Right lobe of liver (tissue), 6 donors: ENCODE measurements around the gene TAF7. TPM values are rescaled to one million over a fixed set of nuclear protein-coding genes. Genes with fewer than 3 reads are reported as not detected.

Source experiments
- ATAC-seq, 4 donors: fragments of 200-7000 bp; cut with Tn5 transposase; one replicate each; pipeline ENCODE4 v1.9.1; 2020; ENCODE audit warnings: mild to moderate bottlenecking in 4 of 4, moderate library complexity in 4 of 4
- DNase-seq, 3 donors: peaks; one replicate each; pipeline ENCODE4 v3.0.0-alpha.2; 2020
- H3K27ac ChIP-seq, 3 donors: fragments of 200-600 bp; one replicate each; pipeline ENCODE4 v1.8.0; 2022
- H3K27me3 ChIP-seq, 2 donors: fragments of 200-600 bp; one replicate each; pipeline ENCODE4 v1.8.0; 2022
- H3K36me3 ChIP-seq, 4 donors: fragments of 200-600 bp; sonication (generic) in 1 of 4; one replicate each; pipeline versions ENCODE4 v1.5.1 to v1.8.0; 2017 to 2022; ENCODE audit warnings: control low read depth in 1 of 4
- H3K4me1 ChIP-seq, 4 donors: fragments of 200-600 bp; sonication (generic) in 1 of 4; one replicate each; pipeline versions ENCODE4 v1.5.1 to v1.8.0; 2017 to 2022; ENCODE audit warnings: control low read depth in 1 of 4
- H3K4me3 ChIP-seq, 3 donors: fragments of 200-600 bp; one replicate each; pipeline ENCODE4 v1.8.0; 2022
- H3K9me3 ChIP-seq, 4 donors: fragments of 200-600 bp; sonication (generic) in 1 of 4; one replicate each; pipeline versions ENCODE4 v1.5.1 to v1.8.0; 2017 to 2022; ENCODE audit warnings: control low read depth in 1 of 4
- CTCF ChIP-seq, 4 donors: fragments of 200-600 bp in 3 of 4; fragments of 450-650 bp in 1 of 4; IDR thresholded peaks; one replicate each; pipeline versions ENCODE4 v1.5.1 to v1.8.0; 2016 to 2022; ENCODE audit warnings: antibody characterized with exemption in 4 of 4, mild to moderate bottlenecking in 2 of 4
- POLR2A ChIP-seq: fragments of 450-650 bp; IDR thresholded peaks from one replicate; pipeline ENCODE4 v1.6.1; 2017; ENCODE audit warnings: antibody characterized with exemption, mild to moderate bottlenecking
- WGBS: methylation state at CpG from one replicate; pipeline ENCODE4 v1.1.6; 2018; ENCODE audit warnings: low coverage, low lambda C conversion rate; ENCODE audit not compliant: insufficient coverage; ENCODE audit errors: missing lambda C conversion rate; 5-methylcytosine and 5-hydroxymethylcytosine counted together
- intact Hi-C, 2 donors: fragments of 100-400 bp; cut with DNase I; formaldehyde crosslinking; loops; one replicate each; pipeline versions ENCODE4 v1.11.2 to v1.14.1; 2022
- total RNA-seq, 6 experiments: library from RNA; depleted of rRNA in 2 of 6; stranded (reverse); fragments of >200 nt in 2 of 6; fragmentation: NEBNext Ultra II Directional in 3 of 6; extraction: Animal tissue kit (Norgen Biotek cat#: 25700) in 3 of 6; gene quantifications; one replicate each; pipeline versions ENCODE4 v1.1.0 to v1.2.4, GENCODE V29; 2016 to 2023
- donor health status: DM: no; HTN: yes; CAD: no.
- donor health status: DM: no; HTN: no; CAD: no.
- donor health status: DM: no; HTN: no; CAD: no.
- donor health status: DM: no; HTN: yes; CAD: no.
- donor health status: DM: no; HTN: yes; CAD: no.

TAF7 gene
- total RNA-seq, 6 experiments from 2014 or later, result 17.7 to 37.9 (median 22.3) TPM

- DNase-seq (peak in 1 of 3 donors; percentile 26), ATAC-seq (no peak)
- Histone ChIP-seq H3K9me3 (peaks cover 0 to 6% (median 5%) of the 10 kb centered on the region in 4 donors), H3K36me3 (no peaks in the 10 kb centered on the region), H3K27ac (no peak within 1 kb of the TSS), H3K27me3 (no peaks in the 10 kb centered on the region), H3K4me1 (no peaks in the 10 kb centered on the region), H3K4me3 (no peak within 1 kb of the TSS)
- intact Hi-C loops, result no loop called here
- 20% methylated on average over 14 of the region's 21 CpGs for WGBS
- no peak for TF ChIP-seq CTCF (IDR thresholded peaks at IDR 0.05)
- TF ChIP-seq POLR2A, result no peak
Measured at GRCh38 chr5:141330299-141331080, 9.9 kb upstream of the TAF7 start, which contains the start of gene PCDHGA1. PCDHGA1 (plus strand) TSS chr5:141330514.

GRCh38 chr5:141328231-141328630 lies 7.6 kb upstream of the TAF7 start:
- no peaks in the 10 kb centered on the region for H3K4me1 ChIP-seq
- H3K27ac ChIP-seq, result no peak overlapping the region
- H3K27me3 ChIP-seq, result no peaks in the 10 kb centered on the region
- no peaks in the 10 kb centered on the region for H3K36me3 ChIP-seq
- H3K9me3 ChIP-seq, result peaks cover 0 to 8% (median 3%) of the 10 kb centered on the region in 4 donors
- intact Hi-C loops, result no loop called here
- no peak overlapping the region for H3K4me3 ChIP-seq
- no CpG with 5 or more reads among the region's 8 CpGs for WGBS
- ATAC-seq (no peak), DNase-seq (no peak)
- TF ChIP-seq CTCF (IDR thresholded peaks at IDR 0.05) (no peak), POLR2A (no peak)

- intact Hi-C loops, result no loop called here
- Histone ChIP-seq H3K4me3 (no peak overlapping the region), H3K9me3 (peaks cover 0 to 15% (median 4%) of the 10 kb centered on the region in 4 donors), H3K27ac (no peak overlapping the region), H3K4me1 (no peaks in the 10 kb centered on the region), H3K36me3 (no peaks in the 10 kb centered on the region), H3K27me3 (no peaks in the 10 kb centered on the region)
- TF ChIP-seq POLR2A (no peak), CTCF (IDR thresholded peaks at IDR 0.05) (peak in 2 of 4 donors; percentile 4 to 29)
- DNase-seq (peak in 1 of 3 donors; percentile 39), ATAC-seq (peak; percentile 39 to 58 (median 42))
- 23% methylated on average over 27 of the region's 27 CpGs for WGBS
Measured at GRCh38 chr5:141326088-141326854, 5.7 kb upstream of the TAF7 start.

GRCh38 chr5:141322261-141322660 lies 1.7 kb upstream of the TAF7 start:
- H3K36me3 ChIP-seq, result peaks cover 0 to 6% (median 0%) of the 10 kb centered on the region in 4 donors
- no peaks in the 10 kb centered on the region for H3K4me1 ChIP-seq
- no peak for ATAC-seq
- H3K27ac ChIP-seq, result no peak overlapping the region
- TF ChIP-seq POLR2A, result no peak
- no peaks in the 10 kb centered on the region for H3K27me3 ChIP-seq
- peaks cover 9 to 35% (median 20%) of the 10 kb centered on the region in 4 donors for H3K9me3 ChIP-seq
- DNase-seq, result no peak
- intact Hi-C loops, result no loop called here
- no peak overlapping the region for H3K4me3 ChIP-seq
- WGBS, result 91% methylated on average over 3 of the region's 3 CpGs

- ATAC-seq, result no peak
- Histone ChIP-seq H3K27ac (no peak overlapping the region), H3K4me3 (peak overlapping the region; percentile 68 to 72 (median 70)), H3K36me3 (peaks cover 0 to 11% (median 0%) of the 10 kb centered on the region in 4 donors), H3K9me3 (peaks cover 9 to 35% (median 22%) of the 10 kb centered on the region in 4 donors), H3K27me3 (no peaks in the 10 kb centered on the region), H3K4me1 (no peaks in the 10 kb centered on the region)
- intact Hi-C loops, result no loop called here
- DNase-seq, result no peak
- no peak for TF ChIP-seq POLR2A
- 78% methylated on average over 5 of the region's 5 CpGs for WGBS
Measured at GRCh38 chr5:141319699-141320098, 885 bp downstream of the TAF7 start.
